Inflammatory macrophage (primary cell): Measurements from ENCODE around the gene PEX6.

Source experiments
- DNase-seq, 2 donors: peaks; one replicate each; pipeline ENCODE4 v3.0.0-alpha.2; 2020 to 2022

The PEX6 gene

DNA sequence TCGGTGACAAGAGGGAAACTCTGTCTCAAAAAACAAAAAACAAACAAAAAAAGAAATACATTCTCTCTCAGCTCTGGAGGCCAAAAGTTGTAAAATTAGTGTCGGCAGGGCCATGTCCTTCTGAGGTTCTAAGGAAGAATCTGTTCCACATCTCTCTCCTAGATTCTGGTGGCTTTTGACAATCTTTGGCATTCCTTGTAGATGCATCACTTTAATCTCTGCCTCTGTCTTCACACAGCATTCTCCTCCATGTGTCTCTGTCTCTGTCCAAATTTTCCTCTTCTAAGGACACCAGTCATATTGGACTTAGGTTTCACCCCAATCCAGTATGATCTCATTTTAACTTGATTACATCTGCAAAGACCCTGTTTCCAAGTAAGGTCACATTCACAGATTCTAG is 14.5 kb upstream of the PEX6 start:
- DNase-seq: no peak

DNA sequence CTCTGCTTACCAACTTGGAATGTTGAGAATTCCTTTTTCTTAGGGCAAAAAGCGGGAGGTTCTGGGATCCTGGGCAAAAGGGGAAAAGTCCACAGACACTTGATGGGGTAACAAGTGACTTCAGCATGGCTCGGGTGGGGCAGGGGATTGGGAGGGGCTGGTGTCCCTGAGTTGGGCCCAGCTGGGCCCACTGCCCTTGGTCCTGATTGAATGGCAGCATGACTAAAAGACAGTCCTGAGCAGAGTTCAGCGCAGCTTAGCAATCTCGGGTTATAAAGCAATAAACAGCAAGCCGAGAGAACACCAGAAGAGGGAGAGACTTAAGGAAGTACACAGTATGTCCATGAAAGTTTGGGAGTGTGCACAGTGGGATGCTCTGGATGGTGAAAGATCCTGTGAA is 10.9 kb upstream of the PEX6 start:
- no peak for DNase-seq

GRCh38 chr6:42988486-42989020 is 9.6 kb upstream of the PEX6 start:
- no peak for DNase-seq

DNA sequence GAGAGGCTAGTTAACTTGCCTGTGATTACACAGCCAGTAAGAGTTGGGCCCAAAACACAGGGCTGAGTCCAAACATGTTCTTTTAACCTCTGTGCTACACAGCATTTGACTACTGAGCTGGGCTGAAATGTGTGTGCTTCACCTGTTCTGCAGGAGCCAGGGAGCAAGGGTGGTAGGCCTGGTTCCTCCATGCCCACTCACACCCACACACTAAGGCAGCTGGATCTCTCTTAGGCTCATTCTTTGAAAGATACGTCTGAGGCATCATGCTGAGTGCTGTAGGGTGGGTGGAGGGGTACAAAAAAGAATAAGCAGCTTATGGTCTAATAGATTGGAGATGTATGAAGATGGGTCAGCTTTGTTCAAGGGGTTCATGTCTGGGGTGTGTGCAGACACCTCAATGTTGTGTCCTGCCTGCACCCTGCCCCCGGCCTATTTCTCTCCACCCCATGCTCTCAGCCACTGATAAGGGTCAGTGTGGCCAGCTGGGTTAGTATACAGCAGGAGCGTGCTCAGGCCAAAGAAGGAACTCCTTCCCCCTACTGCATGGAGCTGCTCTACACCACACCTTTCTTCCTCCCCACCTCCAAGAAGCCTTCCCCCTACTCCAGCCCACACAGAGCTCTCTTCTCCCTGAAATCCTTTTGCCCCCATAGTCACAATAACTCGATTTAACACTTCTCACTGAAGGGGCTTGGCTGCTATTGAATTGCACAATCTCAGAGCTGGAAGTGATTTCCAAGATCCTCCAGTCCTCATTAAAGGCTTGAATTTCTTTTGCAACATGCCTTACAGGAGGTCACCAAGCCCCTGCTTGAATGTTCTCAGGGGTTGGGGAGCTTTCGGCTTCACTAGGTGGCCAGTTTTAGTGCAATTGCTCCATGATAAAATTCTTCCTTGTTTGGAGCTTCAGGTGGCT is 8.8 kb upstream of the PEX6 start:
- no peak for DNase-seq

DNA sequence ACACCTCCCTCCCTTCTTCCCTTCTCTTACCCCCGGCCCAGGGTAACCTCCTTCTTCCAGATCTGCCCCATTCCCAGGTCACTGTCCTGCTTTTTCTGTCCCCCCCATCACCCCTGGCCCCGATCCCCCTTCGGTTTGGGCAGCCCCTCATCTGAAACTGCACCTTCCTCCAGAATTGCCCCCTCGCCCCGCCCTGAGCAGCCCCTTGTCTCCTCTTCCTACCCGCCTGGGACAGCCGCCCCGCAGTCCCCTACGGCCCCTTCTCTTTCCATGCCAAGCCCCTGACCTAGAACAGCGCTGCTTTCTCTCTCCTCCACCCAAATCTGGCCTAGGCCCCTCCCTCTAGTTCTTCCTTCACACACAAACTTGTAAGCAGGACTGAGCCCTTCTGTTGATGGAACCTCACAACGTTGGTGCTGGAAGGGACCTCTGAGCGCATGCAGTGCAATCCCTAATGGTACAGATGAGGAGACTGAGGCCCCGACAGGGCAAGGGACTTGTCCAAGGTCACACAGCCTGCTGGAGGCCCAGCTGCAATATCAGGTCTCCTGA is 6.0 kb upstream of the PEX6 start:
- DNase-seq: no peak

- peak; percentile 99 for DNase-seq
These were observed 5.3 kb upstream of the PEX6 start, which contains the start of gene PPP2R5D for GRCh38 chr6:42984001-42984923. PPP2R5D (plus strand) TSS chr6:42984570; CDS start chr6:42984678, 108 bp downstream.

DNA sequence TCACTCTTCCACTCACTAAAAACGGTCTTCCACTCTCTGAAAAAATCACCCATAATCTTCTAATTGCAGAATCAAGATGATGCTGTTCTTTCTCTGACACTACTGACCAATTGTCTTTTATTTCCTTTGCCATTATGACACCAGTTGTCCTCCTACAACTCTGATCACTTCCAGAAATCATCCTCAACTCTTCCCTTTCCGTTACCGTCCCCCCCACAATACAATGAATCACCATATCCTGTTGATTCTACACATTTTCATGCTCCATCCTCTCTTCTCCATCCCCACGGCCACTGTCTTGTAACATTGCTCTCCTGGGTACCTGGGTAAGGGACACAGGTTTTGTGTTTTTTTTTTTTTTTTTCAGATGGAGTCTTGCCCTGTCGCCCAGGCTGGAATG is 2.9 kb upstream of the PEX6 start:
- no peak for DNase-seq

DNA sequence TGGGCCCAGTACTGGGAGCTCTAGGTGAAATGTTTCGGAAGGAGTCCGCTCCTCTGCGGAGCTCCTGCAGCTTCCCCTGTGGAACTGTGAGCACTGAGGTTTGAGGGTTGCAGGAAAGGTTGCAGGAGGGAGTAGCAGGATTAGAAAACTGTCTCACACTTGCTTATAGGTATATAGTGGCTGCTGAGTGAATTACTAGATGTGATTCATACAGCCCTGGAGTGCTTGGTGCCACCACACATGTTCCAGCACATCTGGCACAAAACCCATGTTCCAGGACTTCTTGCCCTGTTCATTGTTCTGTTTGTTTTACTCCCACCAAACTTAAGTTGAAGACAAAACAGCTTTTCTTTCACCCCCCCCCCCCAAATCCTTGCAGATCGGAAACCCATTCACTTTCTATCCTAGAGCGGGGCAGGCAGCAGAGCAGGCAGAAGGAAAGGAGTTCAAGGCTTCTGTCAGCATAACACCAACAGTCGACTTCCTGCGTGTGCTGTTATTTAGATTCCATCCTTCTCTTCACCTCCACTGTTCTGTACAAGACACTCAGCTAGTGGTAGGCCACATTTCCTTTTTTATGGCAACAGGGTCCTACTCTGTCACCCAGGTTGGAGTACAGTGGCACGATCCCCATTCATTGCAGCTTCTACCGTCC is 669 bp upstream of the PEX6 start:
- DNase-seq: no peak

- peak; percentile 15 to 44 for DNase-seq
These were observed 518 bp downstream of the PEX6 start for GRCh38 chr6:42978487-42978838.

DNA sequence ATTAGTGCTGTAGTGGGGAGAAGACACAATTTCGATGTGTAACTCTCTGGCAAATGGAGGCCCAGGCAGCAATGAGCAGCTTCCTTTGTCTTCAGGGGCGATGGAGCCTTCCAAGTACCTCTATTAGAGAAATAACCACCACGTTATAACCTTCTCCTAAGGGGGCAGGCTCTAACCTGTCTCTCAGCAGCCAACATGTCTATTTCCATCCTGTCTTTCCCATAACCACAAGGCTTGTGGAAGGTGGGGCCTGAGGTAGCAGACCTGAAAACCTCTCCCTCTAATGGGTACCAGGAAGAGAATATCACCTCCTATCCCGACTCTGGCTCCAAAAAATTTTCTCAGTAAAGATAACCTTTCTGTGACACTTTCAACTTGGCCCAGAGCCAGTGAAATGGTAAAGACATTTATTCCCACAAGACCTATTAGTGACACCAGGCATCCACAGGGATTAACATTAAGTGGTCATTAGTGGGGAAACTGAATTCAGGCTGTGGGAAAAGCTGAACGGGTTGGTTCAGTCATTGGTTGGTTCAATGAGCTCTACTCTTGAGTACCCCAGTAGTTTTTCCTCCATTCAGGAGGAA is 4.0 kb downstream of the PEX6 start:
- DNase-seq: no peak

DNA sequence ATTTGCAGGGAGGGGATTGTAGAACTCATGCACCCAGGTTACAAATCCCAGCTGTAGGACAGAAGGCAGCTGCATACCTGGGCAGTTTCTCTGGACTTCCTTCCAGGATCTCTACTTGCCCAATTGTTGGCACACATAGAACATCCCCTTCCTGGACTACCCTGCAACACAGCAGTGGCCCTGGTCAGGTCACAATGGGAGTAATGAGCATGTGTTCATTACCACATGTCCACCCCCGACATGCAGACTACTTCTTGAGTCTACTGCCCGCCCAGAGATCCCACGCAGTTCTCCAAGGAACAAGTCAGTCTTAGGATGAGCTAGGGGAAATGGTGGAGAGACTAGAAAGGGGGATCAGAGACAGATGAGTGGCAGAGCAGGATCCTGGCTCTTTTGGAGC is 5.1 kb downstream of the PEX6 start:
- peak; percentile 70 to 90 for DNase-seq

DNA sequence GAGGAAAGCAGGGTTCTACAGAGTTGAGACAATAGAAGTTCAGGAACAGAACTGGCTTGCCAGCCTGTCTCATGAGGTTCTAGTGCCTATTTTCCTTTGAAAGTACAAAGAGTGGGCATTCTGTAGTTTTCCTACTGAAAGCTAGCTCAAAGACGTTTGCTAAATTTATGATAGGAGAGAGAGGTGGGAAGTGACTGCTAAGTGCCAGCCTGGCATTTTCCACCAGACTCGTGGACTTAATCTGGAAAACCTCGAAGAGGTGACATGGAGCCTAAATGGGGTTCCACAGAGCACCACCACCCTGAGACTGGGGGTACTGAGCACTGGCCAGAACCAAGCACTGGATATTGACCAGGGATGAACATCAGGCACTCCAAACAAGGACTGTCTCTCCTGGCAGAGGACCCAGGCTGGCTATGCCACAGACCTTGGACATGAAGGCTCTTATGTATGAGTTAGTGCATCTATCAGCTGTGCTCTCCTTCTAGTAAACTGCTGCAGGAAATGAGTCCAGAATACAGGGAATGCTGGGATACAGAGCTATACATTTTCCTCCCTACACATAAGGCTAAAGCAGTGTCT is 7.1 kb downstream of the PEX6 start:
- no peak for DNase-seq

DNA sequence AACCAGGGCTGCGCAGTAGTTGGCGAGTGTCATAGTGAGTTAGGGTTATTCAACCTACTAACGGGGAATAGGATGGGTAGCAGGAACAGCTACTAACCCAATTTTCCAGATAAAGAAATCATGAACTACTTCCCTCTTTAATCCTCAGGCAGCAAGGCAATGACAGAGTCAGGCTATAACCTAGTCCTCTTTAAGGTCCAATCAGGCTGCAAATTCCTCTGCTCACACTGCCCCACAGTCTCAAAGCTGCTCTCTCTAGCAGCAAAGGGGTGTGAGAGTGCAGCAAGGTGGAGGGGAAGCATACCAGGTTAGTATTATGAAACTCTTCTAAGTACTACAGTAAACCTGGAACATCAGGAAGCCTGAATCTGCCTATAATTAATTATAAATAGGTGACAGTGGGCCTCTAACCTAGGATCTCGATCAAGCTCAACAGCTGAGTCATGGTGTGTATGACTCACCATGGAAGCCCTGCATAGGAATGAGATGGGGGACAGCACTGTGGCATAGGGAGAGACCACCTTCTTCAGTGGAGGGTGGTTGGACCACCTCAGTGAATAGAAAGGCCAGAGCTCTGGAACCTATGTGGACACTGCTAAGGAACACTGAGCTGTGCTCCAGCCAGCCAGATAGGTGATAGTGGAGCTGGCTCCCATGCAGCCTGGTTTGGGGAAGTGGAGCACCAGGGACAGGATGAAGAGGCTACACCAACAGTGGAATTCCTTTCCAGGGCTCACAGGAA is 7.9 kb downstream of the PEX6 start:
- DNase-seq: no peak

GRCh38 chr6:42969934-42970333 is 9.0 kb downstream of the PEX6 start:
- DNase-seq: peak in 1 of 2 donors; percentile 18

- DNase-seq: no peak
These were observed 9.6 kb downstream of the PEX6 start for GRCh38 chr6:42969431-42969830.

DNA sequence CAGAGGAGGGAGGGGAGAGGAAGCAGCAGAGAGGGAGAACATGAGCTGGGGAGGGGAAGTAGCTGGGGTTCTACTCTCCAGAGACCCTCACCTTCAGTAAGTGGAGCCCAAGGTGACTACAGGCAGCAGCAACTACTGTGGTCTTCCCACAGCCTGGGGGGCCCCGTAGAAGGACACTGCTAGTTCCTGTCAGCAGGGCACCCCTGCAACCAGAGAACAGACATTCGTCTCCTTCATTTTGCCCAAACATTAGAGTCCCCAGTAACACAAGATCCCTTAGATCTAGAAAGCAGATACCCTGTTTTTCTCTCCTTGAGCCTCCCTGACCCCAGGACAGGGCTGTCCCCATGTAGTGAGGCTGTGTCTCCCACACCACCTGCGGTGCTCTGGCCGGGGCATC is 10.2 kb downstream of the PEX6 start:
- no peak for DNase-seq

DNA sequence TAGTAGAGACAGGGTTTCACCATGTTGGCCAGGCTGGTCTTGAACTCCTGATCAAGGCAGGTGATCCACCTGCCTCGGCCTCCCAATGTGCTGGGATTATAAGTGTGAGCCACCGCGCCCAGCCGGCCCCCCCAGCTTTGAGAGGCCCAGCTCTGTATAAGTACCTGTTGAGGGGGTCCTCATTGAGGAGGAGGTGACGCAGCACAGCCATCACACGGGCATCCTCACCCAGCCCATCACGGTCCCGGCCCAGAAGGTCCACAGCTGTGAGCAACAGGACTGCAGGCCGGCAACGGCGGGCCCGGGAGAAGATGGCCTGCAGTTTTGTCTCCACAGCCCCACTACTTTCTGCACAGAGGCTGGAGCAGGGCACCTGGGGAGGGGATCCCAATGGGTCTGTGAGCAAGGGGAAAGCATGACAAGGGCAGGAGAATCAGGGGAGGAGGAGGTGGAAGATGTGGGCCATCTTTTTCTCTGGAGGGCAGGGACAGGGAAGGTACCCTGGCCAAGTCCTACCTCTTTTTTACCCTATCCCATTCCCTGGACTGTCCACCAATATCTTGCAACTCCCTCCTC is 10.8 kb downstream of the PEX6 start:
- no peak for DNase-seq

GRCh38 chr6:42967228-42967627 is 11.8 kb downstream of the PEX6 start:
- no peak for DNase-seq

- DNase-seq: peak; percentile 67 to 70
These were observed 12.4 kb downstream of the PEX6 start for GRCh38 chr6:42966571-42966970.

GRCh38 chr6:42963855-42964605 is 15.0 kb downstream of the PEX6 start:
- DNase-seq: peak; percentile 36 to 56
